Thyroid gland (tissue), 4 donors: ENCODE measurements around the gene BCR.

ENCODE experiments used
- POLR2A ChIP-seq, 2 donors: fragments of 450-650 bp; IDR thresholded peaks; one replicate each; pipeline ENCODE4 v1.6.1; 2017; ENCODE audit warnings: antibody characterized with exemption in 2 of 2, mild to moderate bottlenecking in 2 of 2, moderate library complexity in 1 of 2
- TF ChIP-seq, protein P1 (sequence below), 6 experiments: fragments of 200-600 bp in 3 of 6; fragments of 450-650 bp in 3 of 6; sonication (generic) in 3 of 6; IDR thresholded peaks; one replicate each; pipeline ENCODE4 v1.5.1; 2016 to 2019; ENCODE audit warnings: antibody characterized with exemption in 6 of 6, mild to moderate bottlenecking in 2 of 6, inconsistent platforms in 1 of 6, moderate library complexity in 1 of 6

DNA sequence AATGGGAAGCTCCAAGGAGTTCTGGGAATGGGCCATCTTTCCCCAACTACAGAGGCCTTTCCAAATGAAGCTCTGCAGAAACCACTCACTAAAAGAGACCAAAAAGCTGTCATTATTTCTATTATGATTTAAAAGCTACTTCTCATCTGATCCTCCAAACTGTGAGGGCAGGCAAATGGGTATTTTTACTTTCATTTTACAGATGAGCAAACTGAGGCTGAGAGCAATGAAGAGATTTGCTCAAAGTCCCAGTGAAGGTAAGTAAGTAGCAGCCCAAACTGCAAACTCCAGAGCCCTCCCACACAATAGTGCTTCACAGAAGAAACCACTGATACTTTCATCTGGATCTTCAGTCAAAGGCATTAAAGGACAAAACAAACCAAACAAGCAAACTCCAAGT lies 39.9 kb upstream of the BCR start:
- TF ChIP-seq POLR2A (IDR thresholded peaks at IDR 0.05) = no peak
- TF ChIP-seq, protein P1, sequence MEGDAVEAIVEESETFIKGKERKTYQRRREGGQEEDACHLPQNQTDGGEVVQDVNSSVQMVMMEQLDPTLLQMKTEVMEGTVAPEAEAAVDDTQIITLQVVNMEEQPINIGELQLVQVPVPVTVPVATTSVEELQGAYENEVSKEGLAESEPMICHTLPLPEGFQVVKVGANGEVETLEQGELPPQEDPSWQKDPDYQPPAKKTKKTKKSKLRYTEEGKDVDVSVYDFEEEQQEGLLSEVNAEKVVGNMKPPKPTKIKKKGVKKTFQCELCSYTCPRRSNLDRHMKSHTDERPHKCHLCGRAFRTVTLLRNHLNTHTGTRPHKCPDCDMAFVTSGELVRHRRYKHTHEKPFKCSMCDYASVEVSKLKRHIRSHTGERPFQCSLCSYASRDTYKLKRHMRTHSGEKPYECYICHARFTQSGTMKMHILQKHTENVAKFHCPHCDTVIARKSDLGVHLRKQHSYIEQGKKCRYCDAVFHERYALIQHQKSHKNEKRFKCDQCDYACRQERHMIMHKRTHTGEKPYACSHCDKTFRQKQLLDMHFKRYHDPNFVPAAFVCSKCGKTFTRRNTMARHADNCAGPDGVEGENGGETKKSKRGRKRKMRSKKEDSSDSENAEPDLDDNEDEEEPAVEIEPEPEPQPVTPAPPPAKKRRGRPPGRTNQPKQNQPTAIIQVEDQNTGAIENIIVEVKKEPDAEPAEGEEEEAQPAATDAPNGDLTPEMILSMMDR (IDR thresholded peaks at IDR 0.05) = no peak
